GM19193 (cell line): Measurements from ENCODE around the gene FAM124B.

Source experiments
- POLR2A ChIP-seq: IDR thresholded peaks from 4 replicates; pipeline ENCODE4 v1.6.1; 2011; ENCODE audit not compliant: insufficient read depth, insufficient read length; ENCODE audit errors: extremely low read depth

FAM124B gene

DNA sequence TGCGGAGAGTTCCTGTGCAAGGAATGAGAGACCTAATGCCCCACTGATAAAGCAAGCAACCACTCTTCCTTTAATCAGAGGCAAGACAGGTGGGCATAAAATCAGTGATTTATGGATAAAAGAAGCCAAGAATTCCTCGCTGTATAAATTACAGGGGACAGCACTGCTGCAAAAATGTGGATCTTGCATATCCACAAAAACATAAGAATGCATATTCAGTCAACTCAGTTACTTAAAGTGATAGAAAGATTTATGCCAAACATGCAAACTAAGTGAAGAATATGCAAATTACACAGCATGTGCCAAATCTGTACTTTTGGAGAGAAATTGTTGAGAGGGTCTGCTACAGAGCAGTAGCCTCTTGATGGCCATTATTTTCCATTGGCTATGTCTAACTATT, 67.2 kb downstream of the FAM124B start:
- TF ChIP-seq POLR2A, result no peak

DNA sequence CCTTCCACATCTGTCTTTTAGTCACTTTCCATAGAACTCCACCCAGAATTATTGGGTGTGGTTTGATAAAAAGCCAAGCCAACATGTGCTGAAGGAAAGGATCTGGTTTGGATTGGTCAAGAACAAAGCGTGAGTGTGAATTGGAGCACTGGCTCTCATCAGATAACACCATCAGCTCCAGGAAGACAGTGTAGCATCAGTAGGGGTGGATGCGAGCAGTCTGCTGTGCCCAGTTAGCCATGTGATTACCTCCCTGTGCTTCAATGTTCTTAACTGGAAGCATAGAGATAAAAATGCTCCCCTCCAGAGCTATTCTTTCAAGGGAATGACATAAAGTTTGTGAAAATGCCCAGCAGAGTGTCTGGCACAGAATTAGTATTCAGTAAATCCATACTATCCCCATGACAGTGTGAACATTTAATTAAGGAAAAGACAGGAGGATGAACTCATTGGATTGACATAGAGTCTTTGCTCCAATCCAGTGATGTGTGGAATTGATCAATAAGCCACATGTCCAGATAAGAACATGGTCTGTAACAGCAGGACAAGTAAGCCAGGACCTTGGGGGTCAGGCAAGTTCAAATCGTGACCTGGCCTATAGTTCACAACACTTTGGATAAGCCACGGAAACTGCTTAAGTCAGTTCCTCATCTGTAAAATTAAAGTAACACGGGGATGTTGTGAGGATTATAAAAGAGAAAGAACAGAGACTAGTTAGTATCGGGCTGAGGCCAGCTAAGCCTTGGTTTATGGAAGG, 68.0 kb downstream of the FAM124B start:
- TF ChIP-seq POLR2A, result no peak

DNA sequence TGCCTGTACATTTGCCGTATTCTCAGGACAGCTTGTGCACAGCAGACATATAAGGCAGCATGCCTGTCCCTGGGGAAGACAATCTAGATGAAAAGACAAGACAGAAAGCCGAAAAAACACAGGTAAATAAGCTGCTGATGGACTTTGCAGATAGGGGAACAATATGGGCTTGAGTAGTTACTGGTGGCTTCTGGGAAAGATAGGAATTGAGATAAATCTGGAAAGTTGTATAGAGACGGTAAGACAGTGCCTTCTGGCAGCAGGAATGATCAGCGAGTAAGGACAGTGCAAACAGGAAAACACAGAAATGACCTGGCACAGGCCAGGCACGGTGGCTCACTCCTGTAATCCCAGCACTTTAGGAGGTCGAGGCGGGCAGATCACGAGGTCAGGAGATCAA, 70.2 kb downstream of the FAM124B start:
- no peak for TF ChIP-seq POLR2A

DNA sequence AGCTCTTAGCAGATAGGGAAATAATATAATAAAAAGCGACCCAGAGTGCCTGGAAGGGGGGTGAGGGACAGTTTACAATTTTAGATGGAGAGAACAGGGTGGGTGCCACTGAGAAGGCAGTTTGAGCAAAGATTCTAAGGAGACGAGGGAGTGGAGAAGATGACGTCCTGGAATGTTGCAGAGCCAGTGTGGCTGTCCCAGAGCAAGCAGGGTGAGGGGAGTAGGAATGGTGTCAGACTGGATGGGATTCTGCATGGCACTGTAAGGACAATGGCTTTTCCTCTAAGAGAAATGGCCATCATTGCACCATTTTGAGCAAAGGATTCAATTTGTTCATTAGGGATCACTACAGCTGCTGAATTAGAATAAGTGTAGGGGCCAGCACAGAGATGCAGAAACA, 73.1 kb downstream of the FAM124B start:
- no peak for TF ChIP-seq POLR2A
